Karpas-422 (cell line): ENCODE results near the gene SLC25A1. TPM values are rescaled to one million over a fixed set of nuclear protein-coding genes. Genes with fewer than 3 reads are reported as not detected.
"Not testable (repeated sequence)": the region's sequence is repeated elsewhere in the genome, so short reads cannot be mapped to it uniquely, and the experiment has no call there.

Source experiments
- DNase-seq: peaks from one replicate; pipeline ENCODE4 v3.0.0-alpha.2; 2015
- H2AFZ ChIP-seq: fragments of 200-600 bp; sonication (generic); 2 replicates; pipeline ENCODE4 v1.6.1; 2014; ENCODE audit warnings: antibody characterized with exemption, low read length, mixed read lengths
- H3K27ac ChIP-seq: fragments of 200-600 bp; sonication (generic); 2 replicates; pipeline ENCODE4 v1.5.1; 2014; ENCODE audit warnings: mild to moderate bottlenecking, low read length, moderate library complexity
- H3K27me3 ChIP-seq: fragments of 200-600 bp; sonication (generic); 2 replicates; pipeline ENCODE4 v1.6.1; 2014; ENCODE audit warnings: low read length, mixed read lengths
- H3K36me3 ChIP-seq: fragments of 200-600 bp; sonication (generic); 2 replicates; pipeline ENCODE4 v1.6.1; 2014; ENCODE audit warnings: low read length, mixed read lengths; ENCODE audit not compliant: insufficient read depth
- H3K4me1 ChIP-seq: fragments of 200-600 bp; sonication (generic); 2 replicates; pipeline ENCODE4 v1.6.1; 2014; ENCODE audit warnings: mild to moderate bottlenecking, low read length, mixed read lengths
- H3K4me2 ChIP-seq: fragments of 200-600 bp; sonication (generic); 2 replicates; pipeline ENCODE4 v1.6.1; 2014; ENCODE audit warnings: low read length, low read depth, mild to moderate bottlenecking; ENCODE audit not compliant: poor library complexity, severe bottlenecking
- H3K4me3 ChIP-seq: fragments of 200-600 bp; sonication (generic); 2 replicates; pipeline ENCODE4 v1.5.1; 2014; ENCODE audit warnings: mild to moderate bottlenecking, antibody characterized with exemption, low read length, mixed read lengths
- H3K79me2 ChIP-seq: fragments of 200-600 bp; sonication (generic); 2 replicates; pipeline ENCODE4 v1.6.1; 2014; ENCODE audit warnings: mild to moderate bottlenecking, low read length, mixed read lengths
- H3K9ac ChIP-seq: fragments of 200-600 bp; sonication (generic); 2 replicates; pipeline ENCODE4 v1.6.0; 2014; ENCODE audit warnings: low read length
- H3K9me2 ChIP-seq: fragments of 200-600 bp; sonication (generic), shearing (Covaris generic); replicated peaks from 2 replicates; pipeline ENCODE4 v1.6.0; 2014; ENCODE audit warnings: mild to moderate bottlenecking, low read length, moderate library complexity; ENCODE audit not compliant: insufficient read depth
- H3K9me3 ChIP-seq: fragments of 300-700, 200-600 bp; sonication (generic); 2 replicates; pipeline ENCODE4 v1.6.1; 2014; ENCODE audit warnings: low read length, mixed read lengths
- H4K20me1 ChIP-seq: fragments of 200-600 bp; sonication (generic); 2 replicates; pipeline ENCODE4 v1.6.1; 2014; ENCODE audit warnings: mild to moderate bottlenecking, antibody characterized with exemption, low read length, low read depth; ENCODE audit not compliant: insufficient read depth
- total RNA-seq: library from RNA; depleted of rRNA; stranded (reverse); fragments of >200 nt; shearing (Covaris generic); gene quantifications from 2 replicates; pipeline ENCODE4 v1.2.3, GENCODE V29; 2014; ENCODE audit warnings: low replicate concordance

The SLC25A1 gene
- total RNA-seq, 1 experiment from 2014 or later, result 163 TPM

- H3K4me1 ChIP-seq, result peaks cover 26% of the 10 kb centered on the region
These were observed 9.3 kb downstream of the SLC25A1 start for GRCh38 chr22:19169002-19169946.

GRCh38 chr22:19168088-19168890 is 10.2 kb downstream of the SLC25A1 start:
- Histone ChIP-seq H3K36me3 (no peaks in the 10 kb centered on the region), H3K4me1 (peaks cover 16% of the 10 kb centered on the region), H3K27me3 (no peaks in the 10 kb centered on the region), H4K20me1 (peaks cover 5% of the 10 kb centered on the region; the same call in 1 of the 2 replicates), H3K9me2 (no peaks in the 10 kb centered on the region), H3K9ac (no peak overlapping the region), H3K4me2 (no peak overlapping the region), H3K79me2 (peaks cover 18% of the 10 kb centered on the region), H3K9me3 (peaks cover 4% of the 10 kb centered on the region), H2AFZ (no peak overlapping the region), H3K27ac (no peak overlapping the region), H3K4me3 (no peak overlapping the region)
- DNase-seq, result no peak

More at GRCh38 chr22:19169002-19169946, 9.3 kb downstream of the SLC25A1 start:
- Histone ChIP-seq H3K36me3 (no peaks in the 10 kb centered on the region), H3K27ac (no peak overlapping the region), H2AFZ (no peak overlapping the region), H3K27me3 (no peaks in the 10 kb centered on the region), H3K4me3 (no peak overlapping the region), H3K9me3 (peaks cover 4% of the 10 kb centered on the region), H4K20me1 (peaks cover 5% of the 10 kb centered on the region; the same call in 1 of the 2 replicates), H3K9me2 (no peaks in the 10 kb centered on the region), H3K9ac (no peak overlapping the region), H3K79me2 (peaks cover 25% of the 10 kb centered on the region), H3K4me2 (no peak overlapping the region)
- no peak for DNase-seq

- no peak for DNase-seq
- Histone ChIP-seq H3K4me1 (peaks cover 8% of the 10 kb centered on the region), H3K36me3 (no peaks in the 10 kb centered on the region), H3K9ac (no peak overlapping the region), H3K79me2 (peaks cover 8% of the 10 kb centered on the region), H3K4me3 (no peak overlapping the region), H3K9me3 (peaks cover 4% of the 10 kb centered on the region), H3K9me2 (no peaks in the 10 kb centered on the region), H3K27ac (no peak overlapping the region), H4K20me1 (no peaks in the 10 kb centered on the region; the same call in 1 of the 2 replicates), H3K27me3 (no peaks in the 10 kb centered on the region), H3K4me2 (no peak overlapping the region), H2AFZ (no peak overlapping the region)
These were observed 11.2 kb downstream of the SLC25A1 start for GRCh38 chr22:19167106-19167869.

- Histone ChIP-seq H3K79me2 (no peaks in the 10 kb centered on the region), H3K36me3 (no peaks in the 10 kb centered on the region), H3K27me3 (no peaks in the 10 kb centered on the region), H3K9me2 (no peaks in the 10 kb centered on the region), H3K4me2 (no peak overlapping the region), H3K27ac (no peak overlapping the region), H3K4me1 (peaks cover 8% of the 10 kb centered on the region), H3K9ac (no peak overlapping the region), H4K20me1 (no peaks in the 10 kb centered on the region), H3K4me3 (no peak overlapping the region), H3K9me3 (peaks cover 4% of the 10 kb centered on the region), H2AFZ (no peak overlapping the region)
- no peak for DNase-seq
These were observed 12.1 kb downstream of the SLC25A1 start for GRCh38 chr22:19166421-19166820.

- H3K79me2 ChIP-seq, result no peaks in the 10 kb centered on the region
These were observed 14.1 kb downstream of the SLC25A1 start for GRCh38 chr22:19164425-19164824.

GRCh38 chr22:19158649-19159048 is 19.9 kb downstream of the SLC25A1 start:
- H3K9me2 ChIP-seq, H3K79me2 ChIP-seq, H3K27ac ChIP-seq, DNase-seq, H3K27me3 ChIP-seq, H4K20me1 ChIP-seq, H3K36me3 ChIP-seq, H2AFZ ChIP-seq, H3K4me2 ChIP-seq, H3K9me3 ChIP-seq, H3K4me3 ChIP-seq, H3K4me1 ChIP-seq, H3K9ac ChIP-seq: not testable (repeated sequence)

More at GRCh38 chr22:19164425-19164824, 14.1 kb downstream of the SLC25A1 start:
- no peaks in the 10 kb centered on the region for H3K36me3 ChIP-seq
- H3K27me3 ChIP-seq, result no peaks in the 10 kb centered on the region
- no peaks in the 10 kb centered on the region for H3K4me1 ChIP-seq
- H3K9me2 ChIP-seq, result no peaks in the 10 kb centered on the region
- peaks cover 4% of the 10 kb centered on the region for H3K9me3 ChIP-seq
- H3K4me3 ChIP-seq, result no peak overlapping the region
- no peak overlapping the region for H3K27ac ChIP-seq
- H3K4me2 ChIP-seq, result no peak overlapping the region
- no peaks in the 10 kb centered on the region for H4K20me1 ChIP-seq
- no peak overlapping the region for H2AFZ ChIP-seq
- DNase-seq, result no peak
- H3K9ac ChIP-seq, result no peak overlapping the region

GRCh38 chr22:19156109-19156508 is 22.4 kb downstream of the SLC25A1 start:
- not testable (repeated sequence) for H4K20me1 ChIP-seq, H3K27me3 ChIP-seq, H3K9ac ChIP-seq, H2AFZ ChIP-seq, H3K4me2 ChIP-seq, H3K9me2 ChIP-seq, H3K4me1 ChIP-seq, H3K9me3 ChIP-seq, H3K36me3 ChIP-seq, H3K27ac ChIP-seq, H3K79me2 ChIP-seq, DNase-seq, H3K4me3 ChIP-seq
